LNCAP (cell line): Measurements from ENCODE around the gene EDRF1.

Source experiments
- CTCF ChIP-seq: fragments of 450-650 bp; IDR thresholded peaks from 2 replicates; pipeline ENCODE4 v1.5.1; 2017; ENCODE audit warnings: mild to moderate bottlenecking

EDRF1 gene

GRCh38 chr10:125687507-125688185, 31.9 kb upstream of the EDRF1 start:
- no peak for TF ChIP-seq CTCF

- no peak for TF ChIP-seq CTCF
Observed at GRCh38 chr10:125689955-125690569, 29.4 kb upstream of the EDRF1 start.

GRCh38 chr10:125691160-125691981, 28.1 kb upstream of the EDRF1 start:
- no peak for TF ChIP-seq CTCF

- TF ChIP-seq CTCF: no peak
Observed at GRCh38 chr10:125692196-125692595, 27.3 kb upstream of the EDRF1 start.

GRCh38 chr10:125692601-125693523, 26.6 kb upstream of the EDRF1 start:
- TF ChIP-seq CTCF: no peak

- no peak for TF ChIP-seq CTCF
Observed at GRCh38 chr10:125693524-125693847, 26.0 kb upstream of the EDRF1 start.

- TF ChIP-seq CTCF: no peak
Observed at GRCh38 chr10:125694883-125695282, 24.6 kb upstream of the EDRF1 start.
